SK-N-SH (cell line): ENCODE measurements around the gene RAB3D. TPM values are rescaled to one million over a fixed set of nuclear protein-coding genes. Genes with fewer than 3 reads are reported as not detected.

ENCODE experiments used
- CTCF ChIA-PET: fragments of 300-600, 350-600 bp; formaldehyde crosslinking; extraction: SDS; loops from one replicate; lab custom pipeline; 2021; lab: Yijun Ruan, JAX
- POLR2A ChIA-PET: fragments of 350-600 bp; sonication (Branson Sonifier 250); formaldehyde crosslinking; extraction: SDS; loops from one replicate; lab custom pipeline; 2020; ENCODE audit warnings: antibody characterized with exemption, inconsistent platforms; lab: Yijun Ruan, JAX
- DNase-seq: peaks from one replicate; pipeline ENCODE4 v3.0.0; 2012
- H2AFZ ChIP-seq: fragments of 200-600 bp; sonication (generic); 2 replicates; pipeline ENCODE4 v1.8.1; 2016; ENCODE audit warnings: antibody characterized with exemption, mild to moderate bottlenecking, low read depth
- H3F3A ChIP-seq: fragments of 200-600 bp; sonication (generic); replicated peaks from 2 replicates; pipeline ENCODE3; 2016; ENCODE audit warnings: antibody characterized with exemption, mild to moderate bottlenecking; ENCODE audit not compliant: insufficient read depth
- H3K27ac ChIP-seq, 2 experiments: fragments of 200-500 bp in 1 of 2; fragments of 200-600 bp in 1 of 2; sonication (Bioruptor generic) in 1 of 2; sonication (generic), shearing (Covaris generic) in 1 of 2; 2 replicates each; pipeline versions ENCODE4 v1.5.1 to v1.6.1; 2014 to 2016; ENCODE audit warnings: low read depth in 2 of 2, inconsistent platforms in 1 of 2, low read length in 1 of 2, mild to moderate bottlenecking in 1 of 2, mixed read lengths in 1 of 2
- H3K27me3 ChIP-seq: fragments of 200-600 bp; sonication (generic), shearing (Covaris generic); 2 replicates; pipeline ENCODE4 v1.6.1; 2016; ENCODE audit warnings: mixed run types; ENCODE audit not compliant: insufficient read depth
- H3K36me3 ChIP-seq, 2 experiments: fragments of 200-500 bp in 1 of 2; fragments of 200-600 bp in 1 of 2; sonication (Bioruptor generic) in 1 of 2; sonication (generic) in 1 of 2; replicated peaks in 1 of 2; 2 replicates each; pipeline versions ENCODE3 to v1.5.1; 2014 to 2016; ENCODE audit warnings: low read length in 1 of 2, mild to moderate bottlenecking in 1 of 2; ENCODE audit not compliant: insufficient read depth in 2 of 2, control insufficient read depth in 1 of 2
- H3K4me1 ChIP-seq, 2 experiments: fragments of 200-500 bp in 1 of 2; fragments of 200-600 bp in 1 of 2; sonication (Bioruptor generic) in 1 of 2; sonication (generic), shearing (Covaris generic) in 1 of 2; 2 replicates each; pipeline versions ENCODE4 v1.5.1 to v1.6.1; 2014 to 2016; ENCODE audit warnings: low read depth in 1 of 2, low read length in 1 of 2, mixed run types in 1 of 2; ENCODE audit not compliant: insufficient read depth in 2 of 2, control insufficient read depth in 1 of 2
- H3K4me2 ChIP-seq: fragments of 200-600 bp; sonication (generic), shearing (Covaris generic); 2 replicates; pipeline ENCODE4 v1.6.1; 2017; ENCODE audit warnings: mixed run types
- H3K4me3 ChIP-seq, 2 experiments: fragments of 200-500 bp in 1 of 2; fragments of 200-600 bp in 1 of 2; sonication (Bioruptor generic) in 1 of 2; sonication (generic), shearing (Covaris generic) in 1 of 2; 2 replicates each; pipeline versions ENCODE4 v1.5.1 to v1.8.1; 2014 to 2016; ENCODE audit warnings: low read depth in 2 of 2, inconsistent platforms in 1 of 2, low read length in 1 of 2, mild to moderate bottlenecking in 1 of 2, mixed read lengths in 1 of 2, moderate library complexity in 1 of 2
- H3K79me2 ChIP-seq: fragments of 200-600 bp; sonication (generic); 2 replicates; pipeline ENCODE4 v1.8.1; 2017; ENCODE audit warnings: mild to moderate bottlenecking; ENCODE audit not compliant: insufficient read depth
- H3K9ac ChIP-seq: fragments of 200-600 bp; sonication (generic); 2 replicates; pipeline ENCODE4 v1.6.1; 2017; ENCODE audit warnings: mixed run types
- H3K9me2 ChIP-seq: fragments of 200-600 bp; sonication (generic); 2 replicates; pipeline ENCODE4 v1.6.1; 2017; ENCODE audit warnings: mixed run types
- H3K9me3 ChIP-seq: fragments of 200-600 bp; sonication (generic); 2 replicates; pipeline ENCODE4 v1.6.1; 2017; ENCODE audit warnings: mixed run types, mild to moderate bottlenecking, moderate library complexity
- H4K20me1 ChIP-seq: fragments of 200-600 bp; sonication (generic); 2 replicates; pipeline ENCODE4 v1.6.1; 2017; ENCODE audit warnings: mild to moderate bottlenecking, mixed run types; ENCODE audit not compliant: insufficient read depth
- CHD2 ChIP-seq: fragments of 150-350 bp; IDR thresholded peaks from 2 replicates; pipeline ENCODE4 v1.6.1; 2018; ENCODE audit warnings: low read length; ENCODE audit not compliant: partially characterized antibody
- CTCF ChIP-seq: fragments of 200-600 bp; sonication (generic); IDR thresholded peaks from 2 replicates; pipeline ENCODE4 v1.6.1; 2017; ENCODE audit warnings: antibody characterized with exemption, mild to moderate bottlenecking, moderate library complexity
- EP300 ChIP-seq, 2 experiments: IDR thresholded peaks; 2 replicates each; pipeline versions ENCODE4 v1.4.0 to v1.6.1; 2012; ENCODE audit warnings: borderline replicate concordance in 1 of 2, low read depth in 1 of 2, low read length in 1 of 2
- FOXM1 ChIP-seq: IDR thresholded peaks from 2 replicates; pipeline ENCODE4 v1.4.0; 2012; ENCODE audit warnings: low read depth, mild to moderate bottlenecking
- GATA2 ChIP-seq: sonication (generic); formaldehyde crosslinking; IDR thresholded peaks from 2 replicates; pipeline ENCODE4 v1.5.0; 2020; ENCODE audit warnings: mild to moderate bottlenecking, missing genetic modification reagents
- JUND ChIP-seq: IDR thresholded peaks from 2 replicates; pipeline ENCODE4 v1.4.0; 2012
- MAX ChIP-seq: IDR thresholded peaks from 2 replicates; pipeline ENCODE4 v1.4.0; 2012; ENCODE audit warnings: low read depth
- PBX3 ChIP-seq: IDR thresholded peaks from 2 replicates; pipeline ENCODE4; 2012
- RCOR1 ChIP-seq: fragments of 150-350 bp; IDR thresholded peaks from 2 replicates; pipeline ENCODE4 v1.6.1; 2017; ENCODE audit warnings: antibody characterized with exemption, low read length
- REST ChIP-seq: IDR thresholded peaks from 2 replicates; pipeline ENCODE4 v1.6.1; 2012; ENCODE audit warnings: mild to moderate bottlenecking, low read depth, low read length, moderate library complexity
- TCF12 ChIP-seq: IDR thresholded peaks from 2 replicates; pipeline ENCODE4 v1.4.0; 2012
- TEAD4 ChIP-seq: IDR thresholded peaks from 2 replicates; pipeline ENCODE4 v1.4.0; 2012; ENCODE audit warnings: mild to moderate bottlenecking, borderline replicate concordance; ENCODE audit not compliant: insufficient read depth
- WGBS: methylation state at CpG from one replicate; pipeline ENCODE4 v1.1.6; 2017; ENCODE audit warnings: low lambda C conversion rate; 5-methylcytosine and 5-hydroxymethylcytosine counted together
- polyA plus RNA-seq, 3 experiments: library from polyadenylated mRNA; depleted of rRNA; stranded (reverse); fragments of >200 nt; gene quantifications; 2 replicates each; pipeline ENCODE4 v1.2.3, GENCODE V29; 2012

Gene RAB3D
- polyA plus RNA-seq, 1 of the 3 experiments (the other 2 are of a cell fraction), result 27.0 TPM

- Histone ChIP-seq H3K9me2 (no peaks in the 10 kb centered on the region), H3K9ac (no peak overlapping the region), H2AFZ (no peak overlapping the region), H3F3A (peaks cover 3% of the 10 kb centered on the region), H3K79me2 (peaks cover 4% of the 10 kb centered on the region), H3K9me3 (no peaks in the 10 kb centered on the region), H4K20me1 (no peaks in the 10 kb centered on the region), H3K4me1 (peaks cover 0 to 15% of the 10 kb centered on the region in 2 experiments; a peak in 2 of 4 replicates), H3K27ac (no peak overlapping the region), H3K4me3 (no peak overlapping the region), H3K36me3 (peaks cover 0 to 2% of the 10 kb centered on the region in 2 experiments), H3K27me3 (no peaks in the 10 kb centered on the region), H3K4me2 (no peak overlapping the region)
- ChIA-PET POLR2A (no interaction called here), CTCF (no interaction called here)
- WGBS, result 87% methylated on average over 2 of the region's 2 CpGs
- DNase-seq, result no peak
- no peak for TF ChIP-seq TCF12
- TF ChIP-seq GATA2 (CRISPR knock-in tag), result no peak
- TF ChIP-seq CTCF, result no peak
- TF ChIP-seq CHD2, result no peak
- no peak for TF ChIP-seq REST
- TF ChIP-seq EP300 (IDR thresholded peaks at IDR 0.05; ENCODE audit: borderline replicate concordance in 1 of 2, low read depth in 1 of 2, low read length in 1 of 2), result no peak
- no peak for TF ChIP-seq PBX3
- no peak for TF ChIP-seq MAX
- no peak for TF ChIP-seq TEAD4
- TF ChIP-seq JUND, result no peak
- TF ChIP-seq FOXM1, result no peak
- TF ChIP-seq RCOR1, result no peak
These were observed 31.3 kb upstream of the RAB3D start for GRCh38 chr19:11370744-11371143.
